GM10248 (cell line): ENCODE results near the gene NMNAT2.
A peak's percentile ranks its signal among the peaks of the same experiment; 100 is the strongest.

Source experiments
- CTCF ChIA-PET: fragments of 300-600 bp; sonication (Branson Sonifier 250); formaldehyde crosslinking; extraction: SDS; loops from one replicate; lab custom pipeline; 2021; ENCODE audit warnings: antibody characterized with exemption; lab: Yijun Ruan, JAX
- POLR2A ChIA-PET: fragments of 350-650 bp; sonication (Branson Sonifier 250); formaldehyde crosslinking; extraction: SDS; loops from one replicate; lab custom pipeline; 2020; ENCODE audit warnings: antibody characterized with exemption; lab: Yijun Ruan, JAX
- DNase-seq: peaks from one replicate; pipeline ENCODE4 v3.0.0; 2012; ENCODE audit errors: extremely low spot score
- TF ChIP-seq, protein P1 (sequence below): IDR thresholded peaks from 2 replicates; pipeline ENCODE4 v1.5.1; 2012; ENCODE audit warnings: mild to moderate bottlenecking, low read depth; ENCODE audit errors: extremely low read depth, missing control alignments, control extremely low read depth

The NMNAT2 gene

DNA sequence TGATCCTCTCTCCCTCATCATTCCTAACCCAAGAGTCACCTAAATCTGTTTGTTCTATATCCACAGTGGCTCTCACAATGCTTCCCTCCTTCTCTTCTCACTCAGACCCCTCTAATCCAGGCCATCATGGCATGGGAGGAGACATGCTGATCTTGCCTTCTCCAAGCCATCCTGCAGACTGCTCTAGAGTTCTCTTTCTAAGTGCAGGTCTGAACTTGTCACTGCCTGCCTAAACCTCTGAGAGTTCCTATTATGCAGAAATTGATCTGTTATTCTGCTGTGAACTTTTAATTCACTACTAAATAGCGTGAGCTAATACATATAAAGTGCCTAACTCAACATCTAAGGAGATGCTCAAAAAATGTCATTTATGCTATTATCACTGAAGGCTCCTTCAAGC is 205.3 kb downstream of the NMNAT2 start:
- ChIA-PET POLR2A (no interaction called here), CTCF (interaction anchor here (1.5 kb wide), 1 partner anchor 9 kb away, joined by 3 read pairs; no protein-coding TSS in a partner anchor)
- TF ChIP-seq, protein P1, sequence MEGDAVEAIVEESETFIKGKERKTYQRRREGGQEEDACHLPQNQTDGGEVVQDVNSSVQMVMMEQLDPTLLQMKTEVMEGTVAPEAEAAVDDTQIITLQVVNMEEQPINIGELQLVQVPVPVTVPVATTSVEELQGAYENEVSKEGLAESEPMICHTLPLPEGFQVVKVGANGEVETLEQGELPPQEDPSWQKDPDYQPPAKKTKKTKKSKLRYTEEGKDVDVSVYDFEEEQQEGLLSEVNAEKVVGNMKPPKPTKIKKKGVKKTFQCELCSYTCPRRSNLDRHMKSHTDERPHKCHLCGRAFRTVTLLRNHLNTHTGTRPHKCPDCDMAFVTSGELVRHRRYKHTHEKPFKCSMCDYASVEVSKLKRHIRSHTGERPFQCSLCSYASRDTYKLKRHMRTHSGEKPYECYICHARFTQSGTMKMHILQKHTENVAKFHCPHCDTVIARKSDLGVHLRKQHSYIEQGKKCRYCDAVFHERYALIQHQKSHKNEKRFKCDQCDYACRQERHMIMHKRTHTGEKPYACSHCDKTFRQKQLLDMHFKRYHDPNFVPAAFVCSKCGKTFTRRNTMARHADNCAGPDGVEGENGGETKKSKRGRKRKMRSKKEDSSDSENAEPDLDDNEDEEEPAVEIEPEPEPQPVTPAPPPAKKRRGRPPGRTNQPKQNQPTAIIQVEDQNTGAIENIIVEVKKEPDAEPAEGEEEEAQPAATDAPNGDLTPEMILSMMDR: no peak
- no peak for DNase-seq

DNA sequence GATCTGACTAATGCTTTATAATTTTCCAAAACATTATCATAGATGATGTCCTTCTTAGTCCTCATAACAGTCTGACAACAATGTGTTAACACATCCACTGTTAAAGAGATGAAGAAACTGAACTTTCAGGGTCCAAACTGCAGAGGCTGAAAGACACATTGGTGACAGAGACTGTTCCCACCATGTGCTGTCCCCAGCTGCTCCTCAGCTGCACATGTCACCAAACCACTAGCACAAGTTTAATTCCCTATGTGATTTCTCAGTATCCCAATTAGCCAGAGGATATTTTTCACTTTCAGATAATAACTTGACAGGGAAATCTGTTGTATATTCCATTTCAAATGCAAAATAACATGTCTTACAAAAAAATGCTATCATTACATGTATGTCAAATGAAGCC is 207.5 kb downstream of the NMNAT2 start:
- TF ChIP-seq, protein P1: no peak
- DNase-seq: no peak
- ChIA-PET CTCF (interaction anchor here (1.0 to 3.8 kb wide), 2 partner anchors 18 to 248 kb away, joined by 3 to 19 read pairs; no protein-coding TSS in a partner anchor), POLR2A (no interaction called here)

DNA sequence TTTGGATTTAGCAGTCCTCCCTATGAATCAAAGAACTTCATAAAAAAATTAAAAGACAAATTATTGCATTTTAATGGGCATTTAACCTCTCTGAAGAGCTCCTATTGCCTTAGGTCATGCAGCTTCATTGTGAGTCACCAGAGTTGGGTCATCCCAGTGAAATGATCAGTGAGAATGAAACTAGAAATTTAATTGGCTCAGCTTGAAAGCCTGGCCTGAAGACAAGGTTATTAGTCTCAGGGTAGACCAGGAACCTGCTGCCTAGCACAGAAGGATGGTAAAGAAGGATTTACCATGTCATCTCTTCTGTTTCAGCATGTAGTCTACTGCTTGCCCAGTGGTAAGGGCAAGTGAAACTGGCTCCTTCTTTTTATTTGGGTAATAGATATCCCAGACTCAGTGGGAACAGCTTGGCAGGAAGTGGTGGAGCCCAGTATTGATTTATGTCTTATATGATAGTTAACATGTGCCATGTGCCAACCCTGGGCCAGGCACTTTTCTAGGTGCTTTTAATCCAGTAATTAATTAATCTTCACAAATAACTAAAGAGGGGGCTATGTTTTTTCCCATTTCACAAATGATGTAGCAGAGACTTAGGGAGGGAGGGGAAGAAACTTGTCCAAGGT is 208.5 kb downstream of the NMNAT2 start:
- POLR2A ChIA-PET: no interaction called here
- peak; percentile 46 for DNase-seq
- TF ChIP-seq, protein P1: no peak
- CTCF ChIA-PET: interaction anchor here (0.8 to 3.8 kb wide), 3 partner anchors 15 to 247 kb away, joined by 3 to 19 read pairs (median 4); no protein-coding TSS in a partner anchor

DNA sequence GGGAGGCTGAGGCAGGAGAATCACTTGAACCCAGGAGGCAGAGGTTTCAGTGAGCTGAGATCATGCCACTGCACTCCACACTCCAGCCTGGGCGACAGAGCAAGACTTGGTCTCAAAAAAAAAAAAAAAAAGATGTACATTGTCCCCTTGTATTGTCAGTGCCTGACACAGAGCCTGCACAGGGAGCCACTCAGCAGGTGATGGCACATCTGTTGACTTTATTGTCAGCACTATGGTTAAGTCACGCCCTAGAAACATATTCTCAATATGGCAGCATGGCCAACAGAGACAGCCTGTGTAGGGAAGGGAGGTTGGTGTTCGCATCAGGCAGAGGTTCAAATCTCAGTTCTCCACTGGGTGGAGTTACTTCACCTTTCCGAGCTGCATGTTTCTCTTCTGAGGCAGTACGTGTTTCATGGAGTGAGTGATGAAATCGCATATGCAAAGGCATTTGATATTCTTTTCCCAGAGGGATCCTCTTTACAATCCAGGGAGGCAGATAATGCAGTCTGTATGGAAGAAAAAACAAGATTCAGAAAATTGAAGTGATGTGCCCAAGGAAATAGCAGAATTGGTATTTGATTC is 211.6 kb downstream of the NMNAT2 start:
- ChIA-PET CTCF (interaction anchor here (0.7 to 3.5 kb wide), 6 partner anchors 10 to 84 kb away, joined by 3 to 17 read pairs (median 4); no protein-coding TSS in a partner anchor), POLR2A (no interaction called here)
- DNase-seq: no peak
- TF ChIP-seq, protein P1: no peak

DNA sequence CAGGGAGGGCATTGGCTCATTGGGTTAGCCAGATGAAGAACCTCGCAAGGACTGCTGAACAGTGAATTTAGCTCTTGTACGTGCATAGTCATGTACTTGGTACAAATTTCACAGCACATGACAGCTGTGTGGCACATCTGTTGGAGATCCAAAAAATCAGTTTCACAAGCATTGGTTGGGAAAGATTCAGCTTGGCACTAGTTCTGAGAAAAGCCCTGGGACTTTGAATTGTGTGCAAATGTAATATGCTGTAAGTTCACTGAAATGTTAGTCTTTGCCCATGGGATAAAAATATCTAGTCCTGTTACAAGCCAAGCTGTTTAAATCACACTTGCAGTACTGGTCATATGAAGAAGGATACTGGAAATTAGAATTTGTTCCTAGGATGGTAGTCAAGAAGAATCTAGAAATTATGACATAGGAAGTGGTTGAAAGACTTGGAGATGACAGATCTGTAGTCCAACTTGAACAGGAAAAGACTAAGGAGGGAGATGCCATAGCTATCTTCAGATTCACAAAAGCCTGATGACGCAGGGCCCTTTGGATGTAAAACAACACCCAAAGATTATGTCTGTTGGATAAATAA is 212.9 kb downstream of the NMNAT2 start:
- ChIA-PET CTCF (interaction anchor here (0.8 to 3.5 kb wide), 3 partner anchors 15 to 29 kb away, joined by 3 to 17 read pairs (median 4); no protein-coding TSS in a partner anchor), POLR2A (no interaction called here)
- no peak for DNase-seq
- TF ChIP-seq, protein P1: no peak

DNA sequence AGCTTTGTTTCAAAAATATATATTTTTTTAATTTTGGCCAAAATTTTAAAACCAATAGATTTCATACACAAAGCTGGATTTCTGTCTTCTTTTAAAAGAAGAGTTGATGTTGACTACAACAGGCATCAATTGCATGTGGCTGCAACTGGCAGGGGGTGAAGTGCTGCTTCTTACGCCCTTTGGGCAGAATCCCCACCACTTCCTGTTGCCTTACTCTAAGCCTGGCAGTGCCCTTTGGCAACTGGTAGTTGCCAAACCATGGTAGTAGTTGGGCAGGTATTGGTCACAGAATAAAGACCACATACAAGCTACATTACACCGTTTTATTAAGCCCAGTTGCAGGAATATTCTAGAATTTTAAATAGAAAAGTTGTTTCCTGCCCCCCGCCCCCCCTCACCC is 215.1 kb downstream of the NMNAT2 start:
- CTCF ChIA-PET: interaction anchor here (1.2 to 1.9 kb wide), 2 partner anchors 13 to 240 kb away, joined by 3 to 5 read pairs; no protein-coding TSS in a partner anchor
- POLR2A ChIA-PET: no interaction called here
- DNase-seq: no peak
- TF ChIP-seq, protein P1: no peak
